ENCODE results near the gene PLD1. TPM values are rescaled to one million over a fixed set of nuclear protein-coding genes. Genes with fewer than 3 reads are reported as not detected.

The PLD1 gene
- total RNA-seq, 2 experiments from 2014 or later = 2.0 to 3.4 TPM

- ATAC-seq (no peak), DNase-seq (no peak)
- Mint-ChIP-seq H3K4me1 (peaks cover 20% of the 10 kb centered on the region), H3K36me3 (peaks cover 5% of the 10 kb centered on the region), H3K27me3 (peaks cover 20% of the 10 kb centered on the region), H3K9me3 (ENCODE audit: low read depth) (peaks cover 1% of the 10 kb centered on the region), H3K4me3 (no peak within 1 kb of the TSS), H3K27ac (no peak within 1 kb of the TSS)
- CTCF ChIA-PET = no interaction called here
Measured at GRCh38 chr3:171842864-171843518, 32.7 kb upstream of the PLD1 start, which contains the start of gene TMEM212. Gene TMEM212, plus strand, starts transcription at chr3:171843349. Its CDS starts 35 bp downstream, at chr3:171843384.

GRCh38 chr3:171841620-171842000 lies 31.3 kb upstream of the PLD1 start:
- Mint-ChIP-seq H3K4me3 (no peak overlapping the region), H3K4me1 (peaks cover 10% of the 10 kb centered on the region), H3K27me3 (peaks cover 21% of the 10 kb centered on the region), H3K36me3 (peaks cover 4% of the 10 kb centered on the region), H3K9me3 (ENCODE audit: low read depth) (no peaks in the 10 kb centered on the region), H3K27ac (no peak overlapping the region)
- DNase-seq (no peak), ATAC-seq (no peak)
- CTCF ChIA-PET = interaction anchor here (1.3 kb wide), 1 partner anchor 15 kb away, joined by 3 read pairs; no protein-coding TSS in a partner anchor

- no peak overlapping the region for H3K27ac Mint-ChIP-seq
Measured at GRCh38 chr3:171840811-171841619, 30.7 kb upstream of the PLD1 start.

DNA sequence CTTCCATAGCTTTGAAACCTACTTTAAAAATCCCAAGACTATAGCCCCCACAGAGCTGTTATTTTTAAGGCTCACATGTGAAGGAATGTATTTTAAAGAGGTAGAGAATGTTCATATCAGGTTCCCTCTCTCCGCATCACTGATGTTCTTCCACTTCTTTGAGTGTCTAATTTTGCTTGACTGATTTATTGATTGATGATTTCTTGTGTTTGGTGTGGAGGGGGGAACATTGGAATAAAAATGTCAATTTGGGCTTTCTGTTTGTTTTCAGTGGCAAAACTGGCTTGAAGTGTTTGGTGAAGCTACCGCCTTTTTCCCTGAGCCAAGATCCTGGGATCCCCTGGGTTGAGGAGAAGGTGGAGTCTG lies 30.1 kb upstream of the PLD1 start:
- Mint-ChIP-seq H3K27me3 (peaks cover 24% of the 10 kb centered on the region), H3K4me1 (peaks cover 3% of the 10 kb centered on the region), H3K4me3 (no peak overlapping the region), H3K9me3 (ENCODE audit: low read depth) (no peaks in the 10 kb centered on the region), H3K36me3 (peaks cover 2% of the 10 kb centered on the region), H3K27ac (no peak overlapping the region)
- DNase-seq (no peak), ATAC-seq (no peak)
- CTCF ChIA-PET = interaction anchor here (1.5 kb wide), 1 partner anchor 832 kb away, joined by 4 read pairs; no protein-coding TSS in a partner anchor

More at GRCh38 chr3:171840811-171841619, 30.7 kb upstream of the PLD1 start:
- Mint-ChIP-seq H3K9me3 (ENCODE audit: low read depth) (no peaks in the 10 kb centered on the region), H3K4me1 (peaks cover 5% of the 10 kb centered on the region), H3K36me3 (peaks cover 4% of the 10 kb centered on the region), H3K27me3 (peaks cover 21% of the 10 kb centered on the region), H3K4me3 (no peak overlapping the region)
- CTCF ChIA-PET = interaction anchor here (1.3 to 1.5 kb wide), 2 partner anchors 15 to 832 kb away, joined by 3 to 4 read pairs; no protein-coding TSS in a partner anchor
- no peak for DNase-seq
- ATAC-seq = no peak

DNA sequence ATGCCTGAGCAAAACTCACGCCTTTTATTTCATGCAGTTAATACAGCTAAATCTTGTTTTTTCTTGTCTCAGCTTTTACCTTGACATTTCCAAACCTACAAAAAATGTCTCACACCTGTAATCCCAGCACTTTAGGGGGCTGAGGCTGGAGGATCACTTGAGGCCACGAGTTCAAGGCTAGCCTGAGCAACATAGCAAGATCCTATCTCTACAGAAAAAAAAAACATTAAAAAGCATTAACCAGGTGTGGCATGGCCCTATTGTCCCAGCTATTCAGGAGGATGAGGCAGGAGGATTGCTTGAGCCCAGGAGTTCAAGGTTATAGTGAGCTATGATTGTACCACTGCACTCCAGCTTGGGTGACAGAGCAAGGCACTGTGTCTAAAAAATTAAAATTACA lies 29.0 kb upstream of the PLD1 start:
- no peak for ATAC-seq
- DNase-seq = no peak
- H3K36me3 Mint-ChIP-seq = no peaks in the 10 kb centered on the region
- CTCF ChIA-PET = interaction anchor here (1.2 kb wide), 1 partner anchor 11 kb away, joined by 3 read pairs; no protein-coding TSS in a partner anchor
- H3K4me3 Mint-ChIP-seq = no peak overlapping the region
- H3K4me1 Mint-ChIP-seq = peaks cover 3% of the 10 kb centered on the region
- H3K27me3 Mint-ChIP-seq = peaks cover 28% of the 10 kb centered on the region
- no peak overlapping the region for H3K27ac Mint-ChIP-seq
- no peaks in the 10 kb centered on the region for H3K9me3 Mint-ChIP-seq (ENCODE audit: low read depth)

- H3K27me3 Mint-ChIP-seq = peaks cover 28% of the 10 kb centered on the region
- CTCF ChIA-PET = interaction anchor here (1.2 kb wide), 1 partner anchor 12 kb away, joined by 3 read pairs; no protein-coding TSS in a partner anchor
- H3K27ac Mint-ChIP-seq = no peak overlapping the region
- ATAC-seq (no peak), DNase-seq (no peak)
- peaks cover 3% of the 10 kb centered on the region for H3K4me1 Mint-ChIP-seq
- no peaks in the 10 kb centered on the region for H3K9me3 Mint-ChIP-seq (ENCODE audit: low read depth)
- H3K4me3 Mint-ChIP-seq = no peak overlapping the region
- no peaks in the 10 kb centered on the region for H3K36me3 Mint-ChIP-seq
Measured at GRCh38 chr3:171838218-171838720, 28.0 kb upstream of the PLD1 start.

DNA sequence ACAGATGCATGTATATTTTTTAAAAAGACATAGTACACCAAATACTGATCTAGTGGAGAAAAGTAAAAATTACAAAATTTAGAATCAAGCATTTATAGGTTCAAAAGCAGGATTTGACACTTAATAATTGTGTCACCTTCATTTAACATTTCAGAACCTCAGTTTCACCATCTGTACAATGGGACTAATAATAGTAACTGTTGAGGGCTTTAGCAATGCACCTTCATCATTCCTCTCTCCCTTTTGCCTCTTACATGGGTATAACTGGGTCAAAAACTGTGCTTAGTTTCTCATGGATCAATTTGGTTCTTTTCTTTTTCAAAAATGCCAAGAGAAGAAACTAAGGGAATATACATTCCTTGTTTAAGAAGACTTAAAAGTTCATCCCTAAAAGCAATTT lies 27.4 kb upstream of the PLD1 start:
- Mint-ChIP-seq H3K27me3 (peaks cover 32% of the 10 kb centered on the region), H3K27ac (no peak overlapping the region), H3K4me3 (no peak overlapping the region), H3K4me1 (peaks cover 3% of the 10 kb centered on the region), H3K9me3 (ENCODE audit: low read depth) (no peaks in the 10 kb centered on the region), H3K36me3 (no peaks in the 10 kb centered on the region)
- CTCF ChIA-PET = no interaction called here
- ATAC-seq = no peak
- no peak for DNase-seq

DNA sequence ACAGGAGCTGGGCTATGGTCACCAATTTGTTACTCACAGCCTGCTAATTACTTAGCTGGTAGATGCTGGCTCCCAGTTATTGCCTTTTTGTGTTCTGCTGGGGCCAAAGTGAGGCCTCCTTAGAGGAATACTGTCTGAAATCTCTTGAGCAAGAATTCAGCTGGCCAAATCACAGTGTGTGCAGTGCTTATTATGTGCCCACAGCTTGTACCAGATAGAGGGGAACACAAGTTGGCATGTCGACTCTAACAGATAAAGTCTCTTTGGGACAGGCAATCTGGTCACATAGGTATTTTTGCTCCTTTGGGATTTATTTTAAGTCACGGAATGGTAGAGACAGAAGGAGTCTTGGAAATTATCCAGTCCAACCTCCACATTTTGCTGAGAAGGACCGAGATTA lies 26.6 kb upstream of the PLD1 start:
- H3K27me3 Mint-ChIP-seq = peaks cover 36% of the 10 kb centered on the region
- no peaks in the 10 kb centered on the region for H3K36me3 Mint-ChIP-seq
- CTCF ChIA-PET = no interaction called here
- ATAC-seq = no peak
- no peaks in the 10 kb centered on the region for H3K9me3 Mint-ChIP-seq (ENCODE audit: low read depth)
- H3K27ac Mint-ChIP-seq = no peak overlapping the region
- H3K4me1 Mint-ChIP-seq = peaks cover 3% of the 10 kb centered on the region
- DNase-seq = no peak
- H3K4me3 Mint-ChIP-seq = no peak overlapping the region

DNA sequence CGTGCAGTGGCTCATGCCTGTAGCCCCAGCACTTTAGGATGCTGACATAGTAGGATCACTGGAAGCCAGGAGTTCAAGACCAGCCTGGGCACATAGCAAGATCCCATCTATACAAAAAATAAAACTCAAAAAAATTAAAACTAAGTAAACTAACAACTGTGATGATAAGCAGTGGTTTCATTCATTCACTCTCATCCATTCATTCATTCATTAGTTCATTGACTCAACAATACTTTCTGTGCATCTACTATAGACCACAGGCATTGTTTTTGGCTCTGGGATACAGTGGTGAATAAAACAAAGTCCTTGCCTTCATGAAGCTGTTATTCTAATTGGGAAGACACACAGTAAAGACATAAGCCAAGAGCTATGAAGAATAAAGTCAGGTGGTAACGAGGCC lies 25.3 kb upstream of the PLD1 start:
- CTCF ChIA-PET = no interaction called here
- DNase-seq (no peak), ATAC-seq (no peak)
- Mint-ChIP-seq H3K4me3 (no peak overlapping the region), H3K27me3 (peaks cover 34% of the 10 kb centered on the region), H3K36me3 (no peaks in the 10 kb centered on the region), H3K4me1 (peaks cover 3% of the 10 kb centered on the region), H3K27ac (no peak overlapping the region), H3K9me3 (ENCODE audit: low read depth) (no peaks in the 10 kb centered on the region)

DNA sequence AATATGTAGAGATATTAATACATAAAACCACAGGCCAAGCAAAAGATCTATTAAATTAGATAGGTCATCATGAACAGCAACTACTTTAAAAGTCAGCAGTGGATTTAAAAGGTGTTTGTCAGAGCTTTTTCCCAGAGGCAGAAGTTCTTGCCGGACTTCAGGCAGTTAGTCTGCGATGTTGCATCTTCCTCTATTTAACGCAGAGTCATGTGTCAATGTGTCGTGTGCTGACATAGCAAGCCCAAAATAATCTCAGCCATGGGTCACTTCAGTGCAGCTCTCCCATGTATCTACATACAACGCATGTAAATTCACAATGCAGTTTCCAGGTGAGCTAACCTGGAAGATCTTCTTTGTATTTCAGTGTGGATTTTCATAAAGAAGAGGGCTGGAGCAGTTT lies 24.8 kb upstream of the PLD1 start:
- no peak overlapping the region for H3K4me3 Mint-ChIP-seq
- H3K9me3 Mint-ChIP-seq (ENCODE audit: low read depth) = no peaks in the 10 kb centered on the region
- CTCF ChIA-PET = no interaction called here
- peaks cover 31% of the 10 kb centered on the region for H3K27me3 Mint-ChIP-seq
- H3K36me3 Mint-ChIP-seq = no peaks in the 10 kb centered on the region
- no peak overlapping the region for H3K27ac Mint-ChIP-seq
- ATAC-seq (no peak), DNase-seq (no peak)
- H3K4me1 Mint-ChIP-seq = peaks cover 3% of the 10 kb centered on the region

GRCh38 chr3:171834461-171834801 lies 24.1 kb upstream of the PLD1 start:
- Mint-ChIP-seq H3K9me3 (ENCODE audit: low read depth) (no peaks in the 10 kb centered on the region), H3K27ac (no peak overlapping the region)
- no peak for ATAC-seq

DNA sequence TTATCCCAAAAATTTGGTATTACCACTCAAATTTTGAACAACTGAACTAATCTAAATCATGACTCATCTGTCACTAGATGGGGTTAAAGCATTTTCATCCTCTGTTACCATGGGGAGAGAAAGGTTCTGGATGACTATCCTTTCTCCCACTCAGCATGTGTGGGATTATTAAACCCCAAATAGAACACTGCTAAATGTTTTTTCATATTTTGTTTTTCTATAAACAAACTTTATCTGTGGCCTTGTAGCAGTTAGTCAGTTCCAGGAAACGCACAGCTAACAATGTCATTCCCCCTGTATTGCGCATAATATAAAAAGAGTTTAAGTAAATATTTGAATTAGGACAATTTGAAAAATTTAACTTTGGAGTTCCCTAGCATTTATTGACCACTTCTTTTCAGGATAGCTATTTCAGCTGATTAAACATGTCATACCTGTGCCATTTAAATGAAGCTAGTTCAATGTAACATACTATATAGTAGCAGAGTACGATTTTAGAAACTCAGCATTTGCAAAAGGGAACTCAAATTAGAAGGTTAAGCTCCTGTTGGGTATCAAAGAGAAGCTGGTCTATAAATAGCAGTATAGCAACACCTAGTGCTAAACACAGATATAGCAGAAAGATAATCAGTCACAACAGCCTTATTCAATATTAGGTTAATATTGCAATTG lies 23.6 kb upstream of the PLD1 start:
- Mint-ChIP-seq H3K4me3 (no peak overlapping the region), H3K27me3 (peaks cover 31% of the 10 kb centered on the region), H3K36me3 (no peaks in the 10 kb centered on the region), H3K4me1 (peaks cover 3% of the 10 kb centered on the region), H3K9me3 (ENCODE audit: low read depth) (no peaks in the 10 kb centered on the region), H3K27ac (no peak overlapping the region)
- ATAC-seq (no peak), DNase-seq (no peak)
- CTCF ChIA-PET = interaction anchor here (0.7 to 2.0 kb wide), 6 partner anchors 22 to 872 kb away, joined by 3 to 6 read pairs (median 3); partner anchors contain the start of gene PLD1

More at GRCh38 chr3:171834461-171834801, 24.1 kb upstream of the PLD1 start:
- Mint-ChIP-seq H3K27me3 (peaks cover 31% of the 10 kb centered on the region), H3K4me3 (no peak overlapping the region), H3K4me1 (peaks cover 3% of the 10 kb centered on the region), H3K36me3 (no peaks in the 10 kb centered on the region)
- DNase-seq = no peak
- CTCF ChIA-PET = interaction anchor here (0.7 to 2.0 kb wide), 5 partner anchors 23 to 873 kb away, joined by 3 to 6 read pairs (median 3); partner anchors contain the start of gene PLD1

- H3K4me1 Mint-ChIP-seq = peaks cover 2% of the 10 kb centered on the region
- no peak for ATAC-seq
- DNase-seq = no peak
- CTCF ChIA-PET = interaction anchor here (0.7 to 2.0 kb wide), 3 partner anchors 44 to 187 kb away, joined by 3 to 6 read pairs (median 3); no protein-coding TSS in a partner anchor
- no peak overlapping the region for H3K4me3 Mint-ChIP-seq
- peaks cover 30% of the 10 kb centered on the region for H3K27me3 Mint-ChIP-seq
- H3K9me3 Mint-ChIP-seq (ENCODE audit: low read depth) = no peaks in the 10 kb centered on the region
- no peak overlapping the region for H3K27ac Mint-ChIP-seq
- no peaks in the 10 kb centered on the region for H3K36me3 Mint-ChIP-seq
Measured at GRCh38 chr3:171832989-171833388, 22.7 kb upstream of the PLD1 start.
